ENCODE results near the gene SLC35D2. TPM values are rescaled to one million over a fixed set of nuclear protein-coding genes. Genes with fewer than 3 reads are reported as not detected.

SLC35D2 gene
- total and polyA plus RNA-seq, 7 donors: 12.9 to 118 (median 22.4) TPM

DNA sequence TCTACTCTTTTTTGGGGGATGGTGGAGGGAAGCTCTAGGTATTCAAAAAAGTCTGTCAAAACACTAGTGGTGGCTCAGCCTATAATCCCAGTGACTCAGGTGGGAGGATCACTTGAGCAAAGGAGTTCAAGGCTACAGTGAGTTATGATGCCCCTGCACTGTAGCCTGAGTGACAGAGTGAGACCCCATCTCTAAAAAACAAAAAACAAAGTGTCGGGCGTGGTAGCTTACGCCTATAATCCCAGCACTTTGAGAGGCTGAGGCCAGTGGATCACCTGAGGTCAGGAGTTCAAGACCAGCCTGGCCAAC is 15.8 kb upstream of the SLC35D2 start:
- H3K27me3 ChIP-seq: no peaks in the 10 kb centered on the region
- no peaks in the 10 kb centered on the region for H3K36me3 ChIP-seq
- intact Hi-C loops (cut with DNase I): no loop called here
- H3K9me3 ChIP-seq: peaks cover 0 to 3% (median 0%) of the 10 kb centered on the region in 4 donors
- DNase-seq: no peak
- 90 to 92% methylated on average over 3 of the region's 3 CpGs for WGBS, 2 donors
- H3K4me3 ChIP-seq: no peak overlapping the region
- no peak for TF ChIP-seq EP300 (IDR thresholded peaks at IDR 0.05)
- no peak for TF ChIP-seq CTCF (IDR thresholded peaks at IDR 0.05)
- no peak for TF ChIP-seq POLR2AphosphoS5 (IDR thresholded peaks at IDR 0.05)
- no peak overlapping the region for H3K27ac ChIP-seq
- no peaks in the 10 kb centered on the region for H3K4me1 ChIP-seq

DNA sequence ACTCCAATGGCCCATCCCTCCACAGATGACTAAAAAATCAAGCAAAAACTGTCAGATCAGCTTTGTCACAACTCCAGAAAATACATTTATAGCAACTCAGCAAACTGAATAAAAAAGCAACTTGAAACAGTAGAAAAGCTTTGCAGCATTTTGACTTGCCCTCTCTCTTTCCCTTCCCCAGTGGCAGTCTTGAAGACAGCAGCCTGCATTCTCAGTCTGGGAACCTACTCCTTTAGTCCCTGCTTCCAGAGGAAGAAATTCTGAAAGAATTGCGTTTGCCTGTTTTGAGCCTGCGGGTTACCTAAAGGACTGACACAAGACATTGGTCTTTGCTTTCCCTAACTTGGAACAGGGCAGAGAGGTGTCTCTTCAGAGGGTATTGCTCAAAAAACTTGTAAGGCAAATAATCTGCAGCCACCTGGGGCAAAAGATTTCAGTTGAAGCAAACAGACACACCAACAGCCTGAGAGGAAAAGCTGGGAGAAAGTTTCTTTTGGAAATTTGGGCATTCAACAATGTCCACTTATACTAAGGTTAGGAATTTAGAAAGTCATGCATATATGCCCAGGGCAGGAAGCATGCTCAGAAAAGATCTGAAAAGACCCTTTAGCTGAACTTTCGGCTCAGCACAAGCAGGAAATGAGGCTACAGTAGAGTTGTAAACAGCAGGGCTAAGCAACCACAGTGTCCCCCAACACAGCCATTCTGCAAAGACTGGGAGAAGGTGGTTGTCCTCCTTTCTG is 15.2 kb upstream of the SLC35D2 start:
- WGBS, 2 donors: 62 to 70% methylated on average over 3 of the region's 3 CpGs
- DNase-seq: no peak
- TF ChIP-seq CTCF (IDR thresholded peaks at IDR 0.05) (no peak), POLR2AphosphoS5 (IDR thresholded peaks at IDR 0.05) (no peak), EP300 (IDR thresholded peaks at IDR 0.05) (no peak), POLR2A (IDR thresholded peaks at IDR 0.05) (no peak)
- H3K4me3 ChIP-seq: no peak overlapping the region
- no peaks in the 10 kb centered on the region for H3K36me3 ChIP-seq
- H3K4me1 ChIP-seq: no peaks in the 10 kb centered on the region
- H3K9me3 ChIP-seq: peaks cover 0 to 3% (median 0%) of the 10 kb centered on the region in 4 donors
- no peaks in the 10 kb centered on the region for H3K27me3 ChIP-seq
- intact Hi-C loops (cut with DNase I): no loop called here
- H3K27ac ChIP-seq: no peak overlapping the region

- H3K36me3 ChIP-seq: no peaks in the 10 kb centered on the region
- WGBS, 2 donors: 97 to 99% methylated on average over 2 of the region's 2 CpGs
- no peak overlapping the region for H3K27ac ChIP-seq
- intact Hi-C loops (cut with DNase I): no loop called here
- TF ChIP-seq CTCF (IDR thresholded peaks at IDR 0.05) (no peak), POLR2A (IDR thresholded peaks at IDR 0.05) (no peak), EP300 (IDR thresholded peaks at IDR 0.05) (no peak), POLR2AphosphoS5 (IDR thresholded peaks at IDR 0.05) (no peak)
- H3K4me1 ChIP-seq: no peaks in the 10 kb centered on the region
- no peaks in the 10 kb centered on the region for H3K27me3 ChIP-seq
- no peak for DNase-seq
- H3K4me3 ChIP-seq: no peak overlapping the region
- H3K9me3 ChIP-seq: peaks cover 0 to 2% (median 0%) of the 10 kb centered on the region in 4 donors
Observed at GRCh38 chr9:96395964-96396363, 12.5 kb upstream of the SLC35D2 start.

- no peak for TF ChIP-seq CTCF (IDR thresholded peaks at IDR 0.05)
- TF ChIP-seq EP300 (IDR thresholded peaks at IDR 0.05): no peak
- TF ChIP-seq POLR2AphosphoS5 (IDR thresholded peaks at IDR 0.05): no peak
- TF ChIP-seq POLR2A (IDR thresholded peaks at IDR 0.05): no peak
- Histone ChIP-seq H3K36me3 (no peaks in the 10 kb centered on the region), H3K27ac (no peak overlapping the region), H3K9me3 (no peaks in the 10 kb centered on the region), H3K4me1 (no peaks in the 10 kb centered on the region), H3K27me3 (no peaks in the 10 kb centered on the region), H3K4me3 (no peak overlapping the region)
- WGBS, 2 donors: 96 to 97% methylated on average over 6 of the region's 6 CpGs
- DNase-seq: no peak
- intact Hi-C loops (cut with DNase I): no loop called here
Observed at GRCh38 chr9:96394832-96395496, 11.5 kb upstream of the SLC35D2 start.
